Kidney (tissue), 14 donors: ENCODE measurements around the gene HEXD. TPM values are rescaled to one million over a fixed set of nuclear protein-coding genes. Genes with fewer than 3 reads are reported as not detected.

Source experiments
- DNase-seq, 5 donors: peaks; one replicate each; pipeline ENCODE4 v3.0.0-alpha.2; 2013 to 2020
- FAIRE-seq: peaks from 2 replicates; lab custom pipeline; 2012; peaks lifted over from hg19 to GRCh38; lab: Jason Lieb, UNC
- H3K27ac ChIP-seq, 2 donors: one replicate each; pipeline ENCODE4 v1.7.0; 2013; ENCODE audit warnings: low read depth in 2 of 2, low read length in 2 of 2, inconsistent platforms in 1 of 2
- H3K27me3 ChIP-seq: one replicate; pipeline ENCODE4 v1.7.1; 2013; ENCODE audit warnings: low read length, inconsistent platforms; ENCODE audit not compliant: control insufficient read depth, insufficient read depth
- H3K36me3 ChIP-seq, 3 donors: one replicate each; pipeline versions ENCODE4 v1.7.0 to v1.7.1; 2013; ENCODE audit warnings: low read length in 3 of 3, control low read depth in 1 of 3, inconsistent platforms in 1 of 3; ENCODE audit not compliant: insufficient read depth in 3 of 3, control insufficient read depth in 2 of 3
- H3K4me1 ChIP-seq, 3 donors: one replicate each; pipeline versions ENCODE4 v1.7.0 to v1.7.1; 2013; ENCODE audit warnings: low read length in 3 of 3, inconsistent platforms in 1 of 3, low read depth in 1 of 3; ENCODE audit not compliant: control insufficient read depth in 2 of 3, insufficient read depth in 2 of 3
- H3K4me3 ChIP-seq, 3 donors: one replicate each; pipeline versions ENCODE4 v1.7.0 to v1.8.1; 2013; ENCODE audit warnings: low read length in 3 of 3, control low read depth in 1 of 3, inconsistent platforms in 1 of 3
- H3K9ac ChIP-seq, 3 donors: one replicate each; pipeline versions ENCODE4 v1.7.0 to v1.7.1; 2013; ENCODE audit warnings: low read length in 3 of 3, control low read depth in 1 of 3, inconsistent platforms in 1 of 3
- H3K9me3 ChIP-seq, 3 donors: one replicate each; pipeline versions ENCODE4 v1.7.0 to v1.7.1; 2013; ENCODE audit warnings: low read length in 3 of 3, control low read depth in 1 of 3, inconsistent platforms in 1 of 3; ENCODE audit not compliant: control insufficient read depth in 2 of 3, insufficient read depth in 1 of 3
- CTCF ChIP-seq: IDR thresholded peaks from 3 replicates; pipeline ENCODE4 v1.5.1; 2012; ENCODE audit warnings: mild to moderate bottlenecking, moderate library complexity, borderline replicate concordance; ENCODE audit not compliant: insufficient read depth; ENCODE audit errors: extremely low read depth
- intact Hi-C: fragments of 100-400 bp; cut with DNase I; formaldehyde crosslinking; loops from one replicate; pipeline ENCODE4 v1.11.1; 2022
- polyA plus RNA-seq: library from polyadenylated mRNA; stranded (reverse); fragments of 350-450 nt; fragmentation: Illumina TruSeq; extraction: RNeasy Lipid Tissue Mini Kit (QIAGEN cat#74804); gene quantifications from one replicate; pipeline ENCODE4 v1.2.3, GENCODE V29; 2014; ENCODE audit warnings: low read depth, low replicate concordance; ENCODE audit not compliant: insufficient read depth
- total RNA-seq: library from RNA; stranded (reverse); fragmentation: NEBNext Ultra II Directional; extraction: Animal tissue kit (Norgen Biotek cat#: 25700); gene quantifications from one replicate; pipeline ENCODE4 v1.2.1, GENCODE V29; 2021
- donor health status: control.
- donor health status: control.
- donor health status: control.
- donor health status: control.
- donor health status: control.
- donor health status: DM: yes; HTN: yes; CAD: no.
- donor health status: Normal renal cell carcinoma (clear cell type).

The HEXD gene
- total and polyA plus RNA-seq, 2 donors from 2014 or later, result 39.2 to 42.0 TPM

GRCh38 chr17:82445542-82445941, 27.4 kb downstream of the HEXD start:
- no peaks in the 10 kb centered on the region for H3K9me3 ChIP-seq
- H3K27ac ChIP-seq, result no peak overlapping the region
- FAIRE-seq (no peak), DNase-seq (no peak)
- no peak overlapping the region for H3K9ac ChIP-seq
- TF ChIP-seq CTCF, result no peak
- H3K4me3 ChIP-seq, result no peak overlapping the region
- no peaks in the 10 kb centered on the region for H3K27me3 ChIP-seq
- peaks cover 0 to 9% (median 0%) of the 10 kb centered on the region in 3 donors for H3K4me1 ChIP-seq
- peaks cover 0 to 5% (median 4%) of the 10 kb centered on the region in 3 donors for H3K36me3 ChIP-seq
- intact Hi-C loops, result no loop called here

- DNase-seq, result peak in 1 of 5 donors; percentile 76
These were observed 28.0 kb downstream of the HEXD start for GRCh38 chr17:82446124-82446523.

GRCh38 chr17:82446649-82447048, 28.5 kb downstream of the HEXD start:
- Histone ChIP-seq H3K9me3 (no peaks in the 10 kb centered on the region), H3K9ac (no peak overlapping the region), H3K36me3 (peaks cover 0 to 5% (median 4%) of the 10 kb centered on the region in 3 donors), H3K27ac (no peak overlapping the region), H3K27me3 (no peaks in the 10 kb centered on the region), H3K4me3 (no peak overlapping the region), H3K4me1 (peaks cover 0 to 12% (median 5%) of the 10 kb centered on the region in 3 donors)
- intact Hi-C loops, result no loop called here
- peak in 1 of 5 donors; percentile 42 for DNase-seq
- no peak for FAIRE-seq
- no peak for TF ChIP-seq CTCF

More at GRCh38 chr17:82446124-82446523, 28.0 kb downstream of the HEXD start:
- H3K36me3 ChIP-seq, result peaks cover 0 to 5% (median 4%) of the 10 kb centered on the region in 3 donors
- no peak overlapping the region for H3K27ac ChIP-seq
- no peak overlapping the region for H3K9ac ChIP-seq
- intact Hi-C loops, result no loop called here
- TF ChIP-seq CTCF, result no peak
- no peak overlapping the region for H3K4me3 ChIP-seq
- FAIRE-seq, result no peak
- no peaks in the 10 kb centered on the region for H3K27me3 ChIP-seq
- H3K9me3 ChIP-seq, result no peaks in the 10 kb centered on the region
- peaks cover 0 to 9% (median under 1%) of the 10 kb centered on the region in 3 donors for H3K4me1 ChIP-seq

DNA sequence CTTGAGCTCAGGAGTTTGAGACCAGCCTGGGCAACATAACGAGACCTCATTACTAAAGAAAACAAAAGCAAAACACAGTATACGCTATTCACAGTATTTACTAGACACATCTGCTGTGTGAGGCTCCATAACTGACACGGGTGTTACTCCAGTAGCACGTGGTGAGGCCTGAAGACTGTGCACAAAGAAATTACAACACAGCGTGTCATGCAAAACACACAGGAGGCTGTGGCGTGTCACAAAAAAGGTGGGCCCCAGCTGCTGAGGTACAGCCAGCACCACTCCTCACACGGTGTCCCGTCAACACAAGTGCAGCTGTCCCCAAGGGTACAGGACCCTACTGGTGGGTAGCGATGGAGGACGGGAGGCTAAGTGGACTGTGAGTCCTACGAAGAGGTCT, 29.7 kb downstream of the HEXD start:
- no peak for FAIRE-seq
- DNase-seq, result no peak
- Histone ChIP-seq H3K9ac (no peak overlapping the region), H3K4me3 (no peak overlapping the region), H3K4me1 (peaks cover 0 to 12% (median 5%) of the 10 kb centered on the region in 3 donors), H3K27ac (no peak overlapping the region), H3K9me3 (no peaks in the 10 kb centered on the region), H3K36me3 (no peaks in the 10 kb centered on the region), H3K27me3 (no peaks in the 10 kb centered on the region)
- intact Hi-C loops, result no loop called here
- no peak for TF ChIP-seq CTCF
